B cell (primary cell): ENCODE measurements around the gene HDGFL2. TPM values are rescaled to one million over a fixed set of nuclear protein-coding genes. Genes with fewer than 3 reads are reported as not detected.

Source experiments
- ATAC-seq: fragments of 200-7000 bp; cut with Tn5 transposase; one replicate; pipeline ENCODE4 v1.10.0; 2021; ENCODE audit warnings: low read depth, mild to moderate bottlenecking, moderate number of reproducible peaks, moderate library complexity
- CTCF ChIA-PET: fragments of 350-600 bp; sonication (Branson Sonifier 250); formaldehyde crosslinking; loops from one replicate; lab custom pipeline; 2021; ENCODE audit warnings: antibody characterized with exemption, inconsistent platforms; lab: Charles Lee
- POLR2A ChIA-PET: fragments of 350-600 bp; sonication (Branson Sonifier 250); formaldehyde crosslinking; loops from one replicate; lab custom pipeline; 2021; ENCODE audit warnings: antibody characterized with exemption; lab: Charles Lee
- DNase-seq: peaks from one replicate; pipeline ENCODE4 v3.0.0; 2013
- H2AFZ ChIP-seq: 2 replicates; pipeline ENCODE4 v1.6.1; 2012; ENCODE audit warnings: mild to moderate bottlenecking, low read depth, low read length; ENCODE audit not compliant: insufficient read depth, poor library complexity, severe bottlenecking
- H3K27ac ChIP-seq, 2 donors: 1 replicate in 1 of 2; 2 replicates in 1 of 2; pipeline ENCODE4 v1.5.1; 2012 to 2013; ENCODE audit warnings: low read length in 2 of 2, mild to moderate bottlenecking in 2 of 2, moderate library complexity in 1 of 2
- H3K27me3 ChIP-seq, 4 experiments: fragments of 200-600 bp in 1 of 4; sonication (generic) in 1 of 4; replicated peaks in 1 of 4; 1 replicate in 2 of 4; 2 replicates in 2 of 4; pipeline versions ENCODE4 v1.6.1 to v1.7.0; 2013 to 2016; ENCODE audit warnings: low read length in 3 of 4, mild to moderate bottlenecking in 2 of 4, mixed read lengths in 1 of 4, moderate library complexity in 1 of 4; ENCODE audit not compliant: insufficient read depth in 4 of 4, control insufficient read depth in 3 of 4; ENCODE audit errors: control extremely low read depth in 1 of 4
- H3K36me3 ChIP-seq, 2 experiments: replicated peaks in 1 of 2; 1 replicate in 1 of 2; 2 replicates in 1 of 2; pipeline versions ENCODE4 v1.6.1 to v1.7.1; 2013; ENCODE audit warnings: low read length in 1 of 2; ENCODE audit not compliant: insufficient read depth in 2 of 2, control insufficient read depth in 1 of 2; ENCODE audit errors: control extremely low read depth in 1 of 2, extremely low read depth in 1 of 2
- H3K4me1 ChIP-seq, 2 donors: fragments of 200-600 bp in 1 of 2; sonication (generic) in 1 of 2; 1 replicate in 1 of 2; 2 replicates in 1 of 2; pipeline versions ENCODE4 v1.5.1 to v1.6.1; 2013 to 2017; ENCODE audit warnings: low read length in 2 of 2; ENCODE audit not compliant: control insufficient read depth in 2 of 2, insufficient read depth in 2 of 2
- H3K4me2 ChIP-seq: replicated peaks from 2 replicates; pipeline ENCODE3; 2012; ENCODE audit warnings: mild to moderate bottlenecking, low read depth, low read length; ENCODE audit not compliant: poor library complexity, severe bottlenecking
- H3K4me3 ChIP-seq, 5 experiments: fragments of 200-600 bp in 1 of 5; sonication (generic) in 1 of 5; 1 replicate in 3 of 5; 2 replicates in 2 of 5; pipeline versions ENCODE4 v1.5.1 to v1.7.0; 2011 to 2016; ENCODE audit warnings: low read length in 4 of 5, mild to moderate bottlenecking in 4 of 5, low read depth in 2 of 5, control low read depth in 1 of 5, moderate library complexity in 1 of 5; ENCODE audit not compliant: insufficient read depth in 1 of 5; ENCODE audit errors: control extremely low read depth in 1 of 5, extremely low read depth in 1 of 5
- H3K79me2 ChIP-seq: fragments of 200-600 bp; sonication (generic); one replicate; pipeline ENCODE4 v1.6.0; 2016; ENCODE audit warnings: low read length; ENCODE audit not compliant: control insufficient read depth, insufficient read depth
- H3K9ac ChIP-seq: fragments of 200-600 bp; sonication (generic); 2 replicates; pipeline ENCODE4 v1.6.1; 2017; ENCODE audit warnings: mild to moderate bottlenecking, low read length, moderate library complexity
- H3K9me3 ChIP-seq, 3 donors: one replicate each; pipeline versions ENCODE4 v1.6.1 to v1.7.1; 2013; ENCODE audit warnings: low read length in 2 of 3; ENCODE audit not compliant: control insufficient read depth in 2 of 3, insufficient read depth in 1 of 3; ENCODE audit errors: control extremely low read depth in 1 of 3
- H4K20me1 ChIP-seq: 2 replicates; pipeline ENCODE4 v1.6.0; 2012; ENCODE audit warnings: mild to moderate bottlenecking, low read length; ENCODE audit not compliant: insufficient read depth, control insufficient read depth, poor library complexity, severe bottlenecking
- H3K27ac Mint-ChIP-seq: one replicate; pipeline ENCODE4 v1.8.0; 2021; ENCODE audit warnings: mixed read lengths
- H3K27me3 Mint-ChIP-seq: one replicate; pipeline ENCODE4 v1.8.0; 2021; ENCODE audit warnings: mixed read lengths
- H3K4me1 Mint-ChIP-seq: one replicate; pipeline ENCODE4 v1.8.0; 2021; ENCODE audit warnings: mixed read lengths
- H3K4me3 Mint-ChIP-seq: one replicate; pipeline ENCODE4 v1.8.0; 2021; ENCODE audit warnings: mixed read lengths
- H3K9me3 Mint-ChIP-seq: one replicate; pipeline ENCODE4 v1.8.0; 2022; ENCODE audit warnings: mixed read lengths; ENCODE audit not compliant: insufficient read depth
- EZH2 ChIP-seq: IDR thresholded peaks from 2 replicates; pipeline ENCODE4 v1.6.1; 2012; ENCODE audit warnings: borderline replicate concordance, low read depth, mild to moderate bottlenecking, moderate library complexity, low read length; ENCODE audit not compliant: insufficient read depth, poor library complexity, severe bottlenecking
- WGBS: methylation state at CpG from one replicate; pipeline ENCODE4 v1.1.5; 2013; ENCODE audit warnings: missing lambda C conversion rate; ENCODE audit not compliant: insufficient coverage; 5-methylcytosine and 5-hydroxymethylcytosine counted together
- intact Hi-C: fragments of 100-400 bp; cut with micrococcal nuclease; formaldehyde crosslinking; loops from one replicate; pipeline ENCODE4 v1.10.0; 2022
- polyA plus RNA-seq: library from polyadenylated mRNA; depleted of rRNA; stranded (reverse); fragments of >200 nt; gene quantifications from 2 replicates; pipeline ENCODE4 v1.2.3, GENCODE V29; 2012
- total RNA-seq, 2 donors: library from RNA; stranded (reverse); fragments of 120-200 nt in 1 of 2; gene quantifications; 1 replicate in 1 of 2; 2 replicates in 1 of 2; pipeline versions ENCODE4 v1.2.3 to v1.2.4, GENCODE V29; 2013 to 2022
- TF ChIP-seq, protein P1 (sequence below): fragments of 200-600 bp; IDR thresholded peaks from one replicate; pipeline ENCODE4 v1.8.0; 2022; ENCODE audit warnings: antibody characterized with exemption, mild to moderate bottlenecking

The HDGFL2 gene
- total and polyA plus RNA-seq, 2 donors (not counting 1 experiment from before 2014, with no cell fraction given): 18.4 to 49.9 TPM

DNA sequence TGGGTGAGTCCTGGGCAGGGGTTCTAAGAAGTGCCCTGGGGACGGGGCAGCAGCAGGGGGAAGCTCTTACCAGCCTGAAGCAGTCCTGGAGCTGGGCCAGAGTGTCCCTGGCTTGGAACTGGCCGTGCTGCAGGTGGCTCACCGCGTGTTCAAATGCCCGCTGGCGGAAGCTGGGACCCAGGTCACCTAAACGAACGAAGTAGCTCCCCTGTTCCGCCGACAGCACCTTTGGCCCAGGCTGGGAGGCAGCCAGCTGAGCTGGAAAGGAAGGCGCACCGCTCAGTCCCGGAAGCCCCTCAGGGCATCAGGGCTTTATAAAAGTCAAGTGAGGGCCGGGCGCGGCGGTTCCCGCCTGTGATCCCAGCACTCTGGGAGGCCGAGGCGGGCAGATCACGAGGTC, 36.6 kb downstream of the HDGFL2 start:
- Histone ChIP-seq H3K36me3 (no peaks in the 10 kb centered on the region), H3K27ac (no peak overlapping the region), H3K4me1 (no peaks in the 10 kb centered on the region), H2AFZ (no peak overlapping the region), H4K20me1 (no peaks in the 10 kb centered on the region), H3K4me2 (no peak overlapping the region), H3K9me3 (peaks cover 0 to 16% (median 0%) of the 10 kb centered on the region in 3 donors), H3K9ac (no peak overlapping the region), H3K4me3 (no peak overlapping the region), H3K79me2 (no peaks in the 10 kb centered on the region), H3K27me3 (no peaks in the 10 kb centered on the region)
- ATAC-seq (no peak), DNase-seq (no peak)
- TF ChIP-seq, protein P1, sequence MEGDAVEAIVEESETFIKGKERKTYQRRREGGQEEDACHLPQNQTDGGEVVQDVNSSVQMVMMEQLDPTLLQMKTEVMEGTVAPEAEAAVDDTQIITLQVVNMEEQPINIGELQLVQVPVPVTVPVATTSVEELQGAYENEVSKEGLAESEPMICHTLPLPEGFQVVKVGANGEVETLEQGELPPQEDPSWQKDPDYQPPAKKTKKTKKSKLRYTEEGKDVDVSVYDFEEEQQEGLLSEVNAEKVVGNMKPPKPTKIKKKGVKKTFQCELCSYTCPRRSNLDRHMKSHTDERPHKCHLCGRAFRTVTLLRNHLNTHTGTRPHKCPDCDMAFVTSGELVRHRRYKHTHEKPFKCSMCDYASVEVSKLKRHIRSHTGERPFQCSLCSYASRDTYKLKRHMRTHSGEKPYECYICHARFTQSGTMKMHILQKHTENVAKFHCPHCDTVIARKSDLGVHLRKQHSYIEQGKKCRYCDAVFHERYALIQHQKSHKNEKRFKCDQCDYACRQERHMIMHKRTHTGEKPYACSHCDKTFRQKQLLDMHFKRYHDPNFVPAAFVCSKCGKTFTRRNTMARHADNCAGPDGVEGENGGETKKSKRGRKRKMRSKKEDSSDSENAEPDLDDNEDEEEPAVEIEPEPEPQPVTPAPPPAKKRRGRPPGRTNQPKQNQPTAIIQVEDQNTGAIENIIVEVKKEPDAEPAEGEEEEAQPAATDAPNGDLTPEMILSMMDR: no peak
- no peak for TF ChIP-seq EZH2
- POLR2A ChIA-PET: no interaction called here
- H3K9me3 Mint-ChIP-seq: no peaks in the 10 kb centered on the region
- no peak overlapping the region for H3K27ac Mint-ChIP-seq
- H3K27me3 Mint-ChIP-seq: no peaks in the 10 kb centered on the region
- no peak overlapping the region for H3K4me3 Mint-ChIP-seq
- CTCF ChIA-PET: no interaction called here
- intact Hi-C loops: no loop called here
- WGBS: 97% methylated on average over 13 of the region's 21 CpGs
- H3K4me1 Mint-ChIP-seq: no peaks in the 10 kb centered on the region

DNA sequence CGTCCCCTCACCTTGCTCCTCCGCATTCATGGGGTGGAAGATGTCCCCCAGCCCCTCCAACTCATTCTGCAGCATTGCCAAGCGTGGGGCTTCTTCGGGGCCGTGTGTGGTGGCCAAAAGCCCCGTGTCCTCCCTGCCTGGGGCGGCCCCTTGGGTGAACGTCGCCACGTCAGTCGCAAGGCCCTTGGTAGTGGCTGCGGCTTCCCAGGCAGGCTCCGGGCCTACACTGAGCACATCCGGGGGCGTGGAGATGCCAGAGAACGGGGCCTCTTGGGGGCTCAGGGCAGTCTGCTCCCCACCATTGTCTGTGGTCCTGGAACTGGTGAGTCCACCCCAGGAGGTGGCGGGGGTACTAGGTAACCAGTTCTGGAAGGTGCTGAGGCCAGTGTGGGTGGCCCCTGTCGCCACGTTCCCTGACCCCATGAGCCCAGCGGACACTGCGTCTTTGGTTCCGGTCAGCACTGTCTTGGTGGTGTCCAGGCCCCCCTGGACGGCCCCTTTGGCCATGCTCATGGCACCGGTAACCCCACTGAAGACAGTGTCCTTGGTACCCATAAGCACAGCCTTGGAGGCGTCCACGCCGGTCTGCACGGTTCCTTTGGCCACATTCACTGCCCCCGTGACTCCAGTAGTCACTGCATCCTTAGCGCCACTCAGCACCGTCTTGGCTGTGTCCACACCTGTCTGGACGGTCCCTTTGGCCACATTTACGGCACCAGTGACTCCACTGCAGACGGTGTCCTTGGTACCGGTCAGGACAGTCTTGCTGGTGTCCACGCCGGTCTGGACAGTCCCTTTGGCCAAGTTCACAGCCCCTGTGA, 38.5 kb downstream of the HDGFL2 start:
- no peak overlapping the region for H3K4me3 ChIP-seq
- no peaks in the 10 kb centered on the region for H3K36me3 ChIP-seq
- ATAC-seq (no peak), DNase-seq (no peak)
- no peak overlapping the region for H3K27ac Mint-ChIP-seq
- CTCF ChIA-PET: no interaction called here
- no peak overlapping the region for H3K9ac ChIP-seq
- no peaks in the 10 kb centered on the region for H4K20me1 ChIP-seq
- H3K4me1 ChIP-seq: no peaks in the 10 kb centered on the region
- H3K79me2 ChIP-seq: no peaks in the 10 kb centered on the region
- H2AFZ ChIP-seq: no peak overlapping the region
- no peaks in the 10 kb centered on the region for H3K4me1 Mint-ChIP-seq
- no peaks in the 10 kb centered on the region for H3K9me3 Mint-ChIP-seq
- TF ChIP-seq, protein P1: no peak
- no peak for TF ChIP-seq EZH2
- H3K9me3 ChIP-seq: peaks cover 0 to 13% (median 0%) of the 10 kb centered on the region in 3 donors
- no peak overlapping the region for H3K4me2 ChIP-seq
- intact Hi-C loops: no loop called here
- no peak overlapping the region for H3K4me3 Mint-ChIP-seq
- H3K27ac ChIP-seq: no peak overlapping the region
- no peaks in the 10 kb centered on the region for H3K27me3 Mint-ChIP-seq
- no peaks in the 10 kb centered on the region for H3K27me3 ChIP-seq
- POLR2A ChIA-PET: no interaction called here
- WGBS: 89% methylated on average over 37 of the region's 37 CpGs
